BE2C (cell line): ENCODE results near the gene EEPD1.

ENCODE experiments used
- DNase-seq: peaks from one replicate; pipeline ENCODE4 v3.0.0-alpha.2; 2020
- H3K27me3 ChIP-seq: fragments of 250-450 bp; sonication (Bioruptor Pico); 2 replicates; pipeline ENCODE4 v1.5.1; 2020; ENCODE audit warnings: mild to moderate bottlenecking
- H3K36me3 ChIP-seq: fragments of 250-450 bp; sonication (Bioruptor Pico); 2 replicates; pipeline ENCODE4 v1.5.1; 2020; ENCODE audit warnings: mild to moderate bottlenecking
- H3K4me1 ChIP-seq: fragments of 250-450 bp; sonication (Bioruptor Pico); 2 replicates; pipeline ENCODE4 v1.5.1; 2020
- H3K4me3 ChIP-seq: 2 replicates; pipeline ENCODE4 v1.5.1; 2011; ENCODE audit warnings: low read depth, low read length
- H3K9me3 ChIP-seq: fragments of 250-450 bp; sonication (Bioruptor Pico); 2 replicates; pipeline ENCODE4 v1.5.1; 2020
- TF ChIP-seq, protein P1 (sequence below): IDR thresholded peaks from 2 replicates; pipeline ENCODE4 v1.5.1; 2012; ENCODE audit warnings: mild to moderate bottlenecking, low read depth, low read length

The EEPD1 gene

DNA sequence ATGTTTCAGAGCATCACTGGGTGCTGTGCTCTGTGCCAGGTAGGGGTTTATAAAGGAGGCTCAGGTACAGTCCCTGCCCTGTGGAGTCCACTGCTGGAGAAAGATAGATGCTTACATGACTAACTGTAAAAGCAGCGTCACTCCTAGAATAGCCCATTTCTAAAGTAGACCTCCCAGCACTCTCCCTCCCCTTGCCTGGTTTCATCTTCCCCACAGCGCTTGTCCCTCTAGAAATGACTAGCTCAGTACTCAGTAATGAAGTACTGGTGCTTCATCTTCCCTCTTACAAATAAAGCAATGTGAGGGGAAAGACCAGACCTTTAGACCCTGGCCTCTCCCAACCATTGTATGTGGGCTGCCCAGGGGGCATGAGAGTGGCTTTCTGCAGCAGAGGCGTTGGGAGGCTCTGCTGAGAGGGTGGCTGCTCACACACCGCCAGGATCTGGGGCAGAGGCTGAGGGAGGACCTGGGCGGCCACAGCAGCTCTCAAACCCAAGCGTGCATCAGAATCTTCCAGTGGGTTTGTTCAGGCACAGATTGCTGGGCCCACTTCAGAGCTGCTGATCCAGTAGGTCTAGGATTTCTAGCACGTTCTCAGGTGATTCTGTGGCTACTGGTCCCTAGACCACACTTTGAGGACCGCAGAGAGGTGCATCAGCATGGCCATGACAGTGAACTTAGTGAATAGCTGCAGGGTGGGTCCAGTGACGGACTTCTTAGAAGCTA lies 126.3 kb downstream of the EEPD1 start:
- DNase-seq, result no peak
- Histone ChIP-seq H3K27me3 (no peaks in the 10 kb centered on the region; the same call in 1 of the 2 replicates), H3K4me1 (peaks cover 18% of the 10 kb centered on the region), H3K36me3 (no peaks in the 10 kb centered on the region), H3K9me3 (no peaks in the 10 kb centered on the region), H3K4me3 (no peak overlapping the region)
- TF ChIP-seq, protein P1, sequence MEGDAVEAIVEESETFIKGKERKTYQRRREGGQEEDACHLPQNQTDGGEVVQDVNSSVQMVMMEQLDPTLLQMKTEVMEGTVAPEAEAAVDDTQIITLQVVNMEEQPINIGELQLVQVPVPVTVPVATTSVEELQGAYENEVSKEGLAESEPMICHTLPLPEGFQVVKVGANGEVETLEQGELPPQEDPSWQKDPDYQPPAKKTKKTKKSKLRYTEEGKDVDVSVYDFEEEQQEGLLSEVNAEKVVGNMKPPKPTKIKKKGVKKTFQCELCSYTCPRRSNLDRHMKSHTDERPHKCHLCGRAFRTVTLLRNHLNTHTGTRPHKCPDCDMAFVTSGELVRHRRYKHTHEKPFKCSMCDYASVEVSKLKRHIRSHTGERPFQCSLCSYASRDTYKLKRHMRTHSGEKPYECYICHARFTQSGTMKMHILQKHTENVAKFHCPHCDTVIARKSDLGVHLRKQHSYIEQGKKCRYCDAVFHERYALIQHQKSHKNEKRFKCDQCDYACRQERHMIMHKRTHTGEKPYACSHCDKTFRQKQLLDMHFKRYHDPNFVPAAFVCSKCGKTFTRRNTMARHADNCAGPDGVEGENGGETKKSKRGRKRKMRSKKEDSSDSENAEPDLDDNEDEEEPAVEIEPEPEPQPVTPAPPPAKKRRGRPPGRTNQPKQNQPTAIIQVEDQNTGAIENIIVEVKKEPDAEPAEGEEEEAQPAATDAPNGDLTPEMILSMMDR, result no peak

DNA sequence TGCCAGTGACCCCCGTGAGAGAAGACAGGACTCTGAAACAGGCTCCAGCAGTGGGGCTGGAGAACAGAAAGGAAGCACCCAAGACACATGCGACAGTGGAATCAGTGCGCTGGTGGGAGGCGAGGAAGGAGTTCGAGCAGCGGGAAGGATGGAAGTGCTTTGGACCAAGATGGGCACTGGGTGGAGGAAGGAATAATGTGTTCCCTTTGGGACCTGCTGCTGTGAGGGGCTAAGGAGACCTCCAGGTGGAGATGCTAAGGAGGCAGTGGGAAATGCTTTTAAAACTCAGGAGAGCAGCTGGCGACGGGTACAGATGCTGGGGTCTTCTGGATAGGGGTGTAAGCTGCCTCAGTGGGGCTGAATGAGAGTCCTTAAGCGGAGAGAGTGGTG lies 126.9 kb downstream of the EEPD1 start:
- Histone ChIP-seq H3K27me3 (no peaks in the 10 kb centered on the region; the same call in 1 of the 2 replicates), H3K4me3 (no peak overlapping the region), H3K4me1 (peaks cover 18% of the 10 kb centered on the region), H3K9me3 (no peaks in the 10 kb centered on the region), H3K36me3 (no peaks in the 10 kb centered on the region)
- no peak for DNase-seq
- TF ChIP-seq, protein P1, result no peak

DNA sequence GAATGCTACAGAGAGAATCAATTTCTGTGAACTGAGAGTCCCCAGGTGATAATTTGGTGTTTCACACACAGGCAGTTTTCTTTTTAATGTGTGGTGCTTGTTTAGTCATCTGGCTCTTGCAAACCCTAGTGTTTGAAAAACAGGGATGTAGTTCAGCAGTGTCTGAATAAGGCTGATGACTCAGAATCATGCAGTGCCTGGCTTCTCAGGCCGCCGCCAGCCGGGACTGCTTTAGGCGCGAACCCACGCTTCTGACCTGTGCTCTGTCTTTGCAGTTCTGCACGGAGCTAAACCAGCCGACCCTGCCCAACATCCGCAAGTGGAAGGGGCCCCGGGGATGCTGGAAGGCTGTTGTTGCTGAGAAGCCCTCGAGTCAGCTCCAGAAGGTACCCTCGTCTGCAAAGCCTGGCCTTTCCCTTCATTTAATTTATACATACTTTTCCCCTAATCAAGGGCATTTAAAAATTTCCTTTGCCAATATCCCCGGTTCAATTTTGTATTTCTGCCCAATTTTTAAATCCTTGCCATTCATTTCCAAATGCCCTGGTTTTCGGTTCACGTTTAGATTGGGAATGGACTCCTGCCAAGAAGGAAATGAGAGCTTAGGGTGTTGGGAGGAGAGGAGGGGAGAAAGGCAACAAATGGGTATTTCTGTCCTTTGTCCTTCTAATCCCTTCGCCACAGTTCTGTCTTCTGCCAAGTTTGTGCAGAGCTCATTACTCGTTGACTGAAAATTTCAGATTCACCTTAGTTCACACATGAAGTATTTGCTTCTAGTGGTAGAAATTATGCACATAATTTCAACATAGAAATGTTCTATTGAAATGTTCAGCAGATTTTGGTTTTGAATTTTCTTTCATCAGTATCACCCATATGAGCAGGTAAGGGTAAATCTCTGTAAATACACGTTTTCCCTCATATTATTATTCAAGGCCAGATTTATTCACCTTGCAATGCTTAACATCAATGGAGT lies 128.1 kb downstream of the EEPD1 start:
- Histone ChIP-seq H3K27me3 (no peaks in the 10 kb centered on the region; the same call in 1 of the 2 replicates), H3K4me3 (peak overlapping the region; percentile 9), H3K36me3 (no peaks in the 10 kb centered on the region), H3K4me1 (peaks cover 18% of the 10 kb centered on the region), H3K9me3 (no peaks in the 10 kb centered on the region)
- peak; percentile 78 for DNase-seq
- TF ChIP-seq, protein P1, result no peak

DNA sequence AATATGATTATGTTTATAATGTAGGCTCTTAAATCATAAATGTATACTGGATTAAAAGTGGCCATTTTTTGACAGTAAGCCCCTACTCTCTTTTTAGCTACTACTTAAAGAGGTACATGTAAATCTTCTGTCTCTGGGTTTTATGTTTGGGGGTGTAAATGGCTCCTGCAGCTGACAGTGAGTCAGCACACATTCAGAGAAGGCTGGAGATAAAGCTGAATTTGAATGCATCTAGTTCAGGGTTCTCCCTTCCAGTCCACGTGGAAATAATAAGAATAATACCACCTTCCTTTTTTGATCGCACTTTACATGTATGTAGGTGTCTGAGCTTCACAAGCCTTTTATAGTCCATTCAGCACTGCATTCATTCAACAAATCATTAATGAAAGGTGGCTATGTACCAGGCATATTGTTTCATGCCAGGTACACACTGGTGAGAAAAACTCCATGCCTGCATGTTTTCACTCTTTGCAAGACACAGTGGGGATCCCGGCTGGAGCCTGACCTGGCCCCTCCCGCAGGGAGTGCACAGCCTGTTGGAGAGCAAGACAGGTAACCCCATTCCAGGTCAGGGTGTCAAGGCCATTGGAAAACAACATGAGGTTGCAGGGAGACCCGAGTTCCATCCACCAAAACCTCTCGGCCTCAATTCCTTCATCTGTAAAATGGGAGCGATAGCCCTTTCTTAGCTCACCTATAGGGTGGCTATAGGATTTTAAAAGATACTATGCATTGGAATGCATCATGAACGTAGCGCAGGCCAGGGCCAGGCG lies 129.1 kb downstream of the EEPD1 start:
- no peak overlapping the region for H3K4me3 ChIP-seq

DNA sequence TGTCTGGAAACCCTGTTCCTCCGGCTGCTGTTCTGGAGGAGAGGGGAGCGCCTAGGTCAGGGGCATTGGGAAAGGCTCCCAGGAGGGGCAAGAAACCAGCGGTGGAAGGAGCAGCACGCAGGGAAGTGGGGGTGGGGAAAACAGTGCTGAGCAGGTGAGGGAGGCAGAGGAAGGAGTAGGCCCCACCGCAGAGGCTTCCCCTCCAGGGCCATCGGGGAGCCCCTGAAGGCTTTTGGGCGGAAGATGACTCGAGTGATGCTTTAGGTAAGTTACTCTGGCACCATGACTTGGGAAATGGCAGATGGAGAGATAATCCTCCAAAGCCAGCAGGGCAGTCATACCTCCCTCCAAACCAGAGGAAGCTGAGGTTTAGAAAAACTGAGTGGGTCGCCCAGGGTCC lies 130.1 kb downstream of the EEPD1 start:
- TF ChIP-seq, protein P1, result no peak
- no peak for DNase-seq

More for the DNA sequence above, 129.1 kb downstream of the EEPD1 start:
- Histone ChIP-seq H3K27me3 (no peaks in the 10 kb centered on the region; the same call in 1 of the 2 replicates), H3K4me1 (peaks cover 18% of the 10 kb centered on the region), H3K36me3 (no peaks in the 10 kb centered on the region), H3K9me3 (no peaks in the 10 kb centered on the region)
- DNase-seq, result no peak
- TF ChIP-seq, protein P1, result no peak

More for the DNA sequence above, 130.1 kb downstream of the EEPD1 start:
- Histone ChIP-seq H3K9me3 (no peaks in the 10 kb centered on the region), H3K4me1 (peaks cover 18% of the 10 kb centered on the region), H3K4me3 (no peak overlapping the region), H3K36me3 (no peaks in the 10 kb centered on the region), H3K27me3 (no peaks in the 10 kb centered on the region; the same call in 1 of the 2 replicates)
